Omental fat pad (tissue), 4 donors: Measurements from ENCODE around the gene XIAP. TPM values are rescaled to one million over a fixed set of nuclear protein-coding genes. Genes with fewer than 3 reads are reported as not detected.
"Not testable (repeated sequence)": the region's sequence is repeated elsewhere in the genome, so short reads cannot be mapped to it uniquely, and the experiment has no call there.

ENCODE experiments used
- ATAC-seq: fragments of 150-250 bp; one replicate; pipeline ENCODE4 v1.9.1; 2016; ENCODE audit warnings: mild to moderate bottlenecking, moderate library complexity; ENCODE audit not compliant: low FRiP score
- DNase-seq: peaks from one replicate; pipeline ENCODE4 v3.0.0-alpha.2; 2019; ENCODE audit warnings: low spot score
- CTCF ChIP-seq, 3 donors: fragments of 450-650 bp; IDR thresholded peaks; one replicate each; pipeline ENCODE4 v1.5.1; 2016 to 2017; ENCODE audit warnings: antibody characterized with exemption in 3 of 3, mild to moderate bottlenecking in 3 of 3, moderate library complexity in 2 of 3
- total RNA-seq, 4 donors: library from RNA; depleted of rRNA; stranded (reverse); fragments of >200 nt; gene quantifications; one replicate each; pipeline ENCODE4 v1.1.0, GENCODE V29; 2016

Gene XIAP
- total RNA-seq, 4 donors from 2014 or later = 22.5 to 35.8 (median 24.9) TPM

DNA sequence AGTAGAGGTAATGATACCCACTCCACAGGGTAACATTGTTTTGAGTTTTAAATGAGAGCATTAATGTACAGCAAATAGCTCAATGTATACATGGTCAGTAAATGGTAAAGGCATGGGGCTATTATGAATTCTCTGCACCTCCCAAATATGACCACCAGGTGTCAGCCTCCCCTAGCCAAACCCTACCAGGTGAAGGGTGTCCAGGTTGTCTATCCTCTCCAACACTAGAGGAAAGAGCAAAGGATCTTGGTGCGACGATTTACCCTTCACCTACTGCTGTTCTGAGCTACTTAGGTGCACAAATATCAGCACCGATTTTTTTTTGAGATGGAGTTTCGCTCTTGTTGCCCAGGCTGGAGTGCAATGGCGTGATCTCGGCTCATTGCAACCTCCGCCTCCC, 26.5 kb upstream of the XIAP start:
- DNase-seq (no peak), ATAC-seq (peak; percentile 76)
- no peak for TF ChIP-seq CTCF (IDR thresholded peaks at IDR 0.05)

DNA sequence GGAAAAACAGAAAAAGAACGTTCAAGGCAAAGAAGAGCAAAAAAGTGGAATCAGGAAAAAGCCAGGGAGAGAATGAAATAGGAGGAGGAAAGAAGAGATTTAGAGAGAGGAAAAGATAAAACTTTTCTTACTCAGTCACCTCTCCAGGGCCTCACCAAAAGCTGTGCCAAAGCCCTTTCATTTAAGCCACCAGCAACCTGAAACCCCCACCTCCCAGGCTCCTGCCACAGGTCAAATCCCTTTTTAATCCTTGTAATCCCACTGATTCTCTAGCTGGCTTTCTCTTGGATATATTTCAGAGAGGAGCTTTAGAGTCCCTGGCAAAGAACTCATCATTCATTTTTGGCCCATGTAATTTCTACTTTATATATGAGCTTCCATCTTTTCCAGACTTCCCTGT, 25.7 kb upstream of the XIAP start:
- TF ChIP-seq CTCF (IDR thresholded peaks at IDR 0.05) = no peak
- ATAC-seq = no peak
- DNase-seq = no peak

GRCh38 chrX:123835661-123836371, 24.0 kb upstream of the XIAP start:
- DNase-seq = no peak
- no peak for ATAC-seq
- TF ChIP-seq CTCF (IDR thresholded peaks at IDR 0.05) = no peak

DNA sequence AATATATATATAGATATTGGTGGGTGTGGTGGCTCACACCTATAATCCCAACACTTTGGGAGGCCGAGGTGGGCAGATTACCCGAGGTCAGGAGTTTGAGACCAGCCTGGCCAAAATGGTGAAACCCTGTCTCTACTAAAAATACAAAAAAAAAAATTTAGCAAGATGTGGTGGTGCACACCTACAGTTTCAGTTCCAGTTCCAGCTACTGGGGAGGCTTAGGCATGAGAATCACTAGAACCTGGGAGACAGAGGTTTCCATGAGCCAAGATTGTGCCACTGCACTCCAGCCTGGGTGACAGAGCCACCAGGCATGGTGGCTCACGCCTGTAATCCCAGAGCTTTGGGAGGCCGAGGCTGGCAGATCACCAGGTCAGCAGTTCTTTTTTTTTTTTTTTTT, 14.7 kb upstream of the XIAP start:
- not testable (repeated sequence) for DNase-seq, ATAC-seq

- ATAC-seq = no peak
- no peak for TF ChIP-seq CTCF (IDR thresholded peaks at IDR 0.05)
- no peak for DNase-seq
Observed at GRCh38 chrX:123846577-123847038, 13.2 kb upstream of the XIAP start.

DNA sequence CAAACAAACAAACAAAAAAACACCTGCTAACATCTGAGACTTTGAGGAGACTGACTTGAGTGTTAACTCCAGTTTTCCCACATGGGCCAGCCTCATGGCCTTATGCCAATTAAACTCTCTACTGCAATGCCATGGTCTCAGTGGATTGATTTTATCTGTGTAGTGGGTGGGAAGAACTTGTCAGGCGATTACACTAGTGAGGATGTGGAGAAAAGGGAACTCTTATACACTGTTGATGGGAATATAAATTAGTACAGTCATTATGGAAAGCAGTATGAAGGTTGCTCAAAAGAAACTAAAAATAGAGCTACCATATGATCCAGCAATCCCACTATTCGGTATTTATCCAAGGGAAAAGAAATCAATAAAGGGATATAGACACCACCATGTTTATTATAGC, 12.8 kb upstream of the XIAP start:
- TF ChIP-seq CTCF (IDR thresholded peaks at IDR 0.05) = no peak
- DNase-seq = no peak
- ATAC-seq = no peak

GRCh38 chrX:123849096-123849495, 10.8 kb upstream of the XIAP start:
- no peak for TF ChIP-seq CTCF (IDR thresholded peaks at IDR 0.05)
- DNase-seq = no peak
- ATAC-seq = no peak

DNA sequence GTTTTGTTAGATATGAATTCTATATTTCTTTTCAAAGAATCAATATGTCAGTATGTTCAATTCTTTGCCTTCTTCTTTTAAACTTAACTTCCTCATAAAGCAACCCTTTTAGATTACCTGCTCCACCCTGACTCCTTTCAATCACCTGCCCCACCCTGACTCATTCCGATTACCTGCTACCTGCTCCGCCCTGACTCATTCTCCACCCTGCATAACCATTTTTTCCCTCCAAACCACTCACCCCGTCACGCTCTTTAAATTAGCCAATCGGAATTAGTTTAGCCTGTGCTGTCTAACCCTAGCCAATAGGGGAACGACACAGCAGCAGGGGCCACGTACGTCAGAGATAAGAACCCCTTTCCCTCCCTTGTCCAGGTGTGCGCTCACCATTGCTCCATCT, 9.9 kb upstream of the XIAP start:
- DNase-seq, ATAC-seq: not testable (repeated sequence)
